ENCODE data around the gene NAALADL2. TPM values are rescaled to one million over a fixed set of nuclear protein-coding genes. Genes with fewer than 3 reads are reported as not detected.

The NAALADL2 gene
- total RNA-seq, 4 donors from 2014 or later = 0.26 to 218 (median 17.4) TPM

- Histone ChIP-seq H3K36me3 (no peaks in the 10 kb centered on the region), H3K27ac (no peak overlapping the region), H3K4me1 (no peaks in the 10 kb centered on the region), H3K27me3 (no peaks in the 10 kb centered on the region), H3K9me3 (no peaks in the 10 kb centered on the region), H3K4me3 (no peak overlapping the region)
- intact Hi-C loops (cut with DNase I; ENCODE audit: low total_unique reads) = no loop called here
- no peak for DNase-seq
- TF ChIP-seq CTCF (IDR thresholded peaks at IDR 0.05) = no peak
- TF ChIP-seq POLR2A (IDR thresholded peaks at IDR 0.05) = no peak
These were observed 200.7 kb downstream of the NAALADL2 start for GRCh38 chr3:175059788-175060187.

- Histone ChIP-seq H3K4me1 (no peaks in the 10 kb centered on the region), H3K27me3 (no peaks in the 10 kb centered on the region), H3K4me3 (no peak overlapping the region), H3K36me3 (no peaks in the 10 kb centered on the region), H3K9me3 (no peaks in the 10 kb centered on the region), H3K27ac (no peak overlapping the region)
- intact Hi-C loops (cut with DNase I; ENCODE audit: low total_unique reads) = no loop called here
- DNase-seq = no peak
- TF ChIP-seq CTCF (IDR thresholded peaks at IDR 0.05) = no peak
- TF ChIP-seq POLR2A (IDR thresholded peaks at IDR 0.05) = no peak
These were observed 206.4 kb downstream of the NAALADL2 start for GRCh38 chr3:175065497-175065896.

GRCh38 chr3:175066617-175067415 is 207.7 kb downstream of the NAALADL2 start:
- Histone ChIP-seq H3K4me3 (no peak overlapping the region), H3K27ac (no peak overlapping the region), H3K9me3 (no peaks in the 10 kb centered on the region), H3K4me1 (no peaks in the 10 kb centered on the region), H3K27me3 (no peaks in the 10 kb centered on the region), H3K36me3 (no peaks in the 10 kb centered on the region)
- TF ChIP-seq POLR2A (IDR thresholded peaks at IDR 0.05) (no peak), CTCF (IDR thresholded peaks at IDR 0.05) (no peak)
- no peak for DNase-seq
- intact Hi-C loops (cut with DNase I; ENCODE audit: low total_unique reads) = no loop called here

GRCh38 chr3:175068587-175068986 is 209.5 kb downstream of the NAALADL2 start:
- intact Hi-C loops (cut with DNase I; ENCODE audit: low total_unique reads) = no loop called here
- Histone ChIP-seq H3K4me3 (no peak overlapping the region), H3K27me3 (no peaks in the 10 kb centered on the region), H3K36me3 (no peaks in the 10 kb centered on the region), H3K4me1 (no peaks in the 10 kb centered on the region), H3K27ac (no peak overlapping the region), H3K9me3 (no peaks in the 10 kb centered on the region)
- no peak for TF ChIP-seq POLR2A (IDR thresholded peaks at IDR 0.05)
- TF ChIP-seq CTCF (IDR thresholded peaks at IDR 0.05) = no peak
- DNase-seq = no peak

GRCh38 chr3:175070946-175071345 is 211.8 kb downstream of the NAALADL2 start:
- Histone ChIP-seq H3K4me3 (no peak overlapping the region), H3K36me3 (no peaks in the 10 kb centered on the region), H3K27ac (no peak overlapping the region), H3K27me3 (no peaks in the 10 kb centered on the region), H3K4me1 (no peaks in the 10 kb centered on the region), H3K9me3 (no peaks in the 10 kb centered on the region)
- TF ChIP-seq CTCF (IDR thresholded peaks at IDR 0.05) = no peak
- TF ChIP-seq POLR2A (IDR thresholded peaks at IDR 0.05) = no peak
- DNase-seq = no peak
- intact Hi-C loops (cut with DNase I; ENCODE audit: low total_unique reads) = no loop called here

All from uterus (tissue), 4 donors.